CD4-positive, alpha-beta T cell treated with Interleukin-4 for 4 hours (primary cell): ENCODE measurements around the gene TEC.
"Not testable (repeated sequence)": the region's sequence is repeated elsewhere in the genome, so short reads cannot be mapped to it uniquely, and the experiment has no call there.

Experiments used
- DNase-seq: peaks from one replicate; pipeline ENCODE4 v3.0.0-alpha.2; 2020

The TEC gene

DNA sequence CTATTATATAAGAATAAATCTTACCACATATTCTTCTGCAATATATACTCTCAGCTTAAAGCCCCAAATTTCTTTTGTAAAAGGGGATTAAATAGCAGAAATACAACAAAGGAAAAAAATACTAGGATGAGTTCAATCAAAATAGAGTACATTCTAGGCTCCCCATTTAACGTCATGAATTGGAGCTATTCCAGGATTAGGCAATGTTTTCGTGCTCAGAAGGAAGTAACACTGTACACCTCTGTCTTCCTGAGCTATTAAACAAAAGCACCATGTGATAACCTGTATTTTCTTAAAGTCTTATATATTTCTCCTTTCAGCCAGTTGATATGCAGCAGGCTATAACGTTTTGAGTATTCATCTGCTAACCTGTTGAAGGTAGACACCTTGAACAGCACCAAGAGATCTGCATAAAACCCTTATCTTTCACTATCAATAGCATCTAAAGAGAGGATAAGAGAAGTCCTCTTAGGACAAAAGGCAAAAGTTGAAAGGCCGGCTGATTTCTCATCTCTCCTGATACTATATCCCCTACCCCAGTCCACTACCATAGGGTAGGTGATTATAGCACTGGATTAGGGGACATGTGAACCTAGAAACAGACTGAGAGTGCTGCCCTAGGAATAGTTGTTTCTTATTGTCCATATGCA lies 31.5 kb downstream of the TEC start:
- no peak for DNase-seq

DNA sequence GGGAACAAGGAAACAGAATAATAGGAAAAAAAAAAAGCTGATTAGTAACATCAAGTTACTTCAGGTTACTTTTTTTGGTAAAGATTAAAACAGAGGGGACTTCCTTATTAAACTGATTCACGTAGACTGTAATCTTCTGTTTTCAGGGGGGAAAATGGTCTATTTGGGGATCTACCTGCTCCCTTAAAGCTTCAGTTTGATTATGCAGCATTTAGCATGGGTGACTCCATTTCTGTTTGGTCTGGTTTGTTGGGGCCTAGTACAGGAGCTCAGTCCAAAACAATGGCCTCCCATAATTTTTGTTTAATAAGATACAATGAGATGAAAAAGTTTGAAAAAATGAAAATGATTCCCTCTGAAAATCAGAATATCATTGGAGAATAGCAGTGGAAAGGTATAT lies 34.6 kb downstream of the TEC start:
- no peak for DNase-seq

DNA sequence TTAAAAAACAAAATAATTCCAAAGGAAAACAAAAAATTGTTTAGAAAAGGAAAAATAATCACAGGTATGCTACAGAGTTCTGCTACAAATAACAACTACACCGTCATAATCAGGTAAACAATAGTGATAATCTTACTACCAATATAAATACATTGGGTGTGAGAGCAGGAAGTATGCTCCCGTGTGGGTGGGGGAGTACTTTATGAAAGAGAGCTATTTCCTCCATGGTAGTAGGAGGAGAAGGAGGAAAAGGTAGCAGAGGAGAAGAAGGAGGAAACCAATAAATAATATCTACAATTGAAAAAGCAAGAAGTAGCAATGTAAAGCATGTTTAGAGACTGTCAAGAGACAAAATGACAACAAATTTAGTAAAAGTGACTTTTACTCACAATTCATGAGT lies 35.1 kb downstream of the TEC start:
- DNase-seq: no peak

DNA sequence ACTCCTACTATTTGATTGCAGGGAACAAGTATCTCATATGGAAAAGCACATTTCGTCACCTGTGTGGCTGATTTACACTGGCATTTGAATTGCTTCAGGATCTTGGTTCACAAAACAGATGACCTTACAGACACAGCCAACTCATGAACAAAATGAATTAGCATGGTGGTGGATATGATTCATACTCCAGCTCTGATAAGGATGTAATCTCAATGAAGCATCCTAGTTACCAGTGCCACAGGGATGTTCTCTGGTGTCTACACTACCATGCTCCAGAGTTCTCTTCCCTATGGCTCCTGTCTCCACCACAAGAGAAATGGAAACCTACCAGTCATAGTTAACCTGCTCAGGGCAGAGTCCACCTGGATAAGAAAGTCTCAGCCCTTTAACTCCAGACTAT lies 40.7 kb downstream of the TEC start:
- no peak for DNase-seq

DNA sequence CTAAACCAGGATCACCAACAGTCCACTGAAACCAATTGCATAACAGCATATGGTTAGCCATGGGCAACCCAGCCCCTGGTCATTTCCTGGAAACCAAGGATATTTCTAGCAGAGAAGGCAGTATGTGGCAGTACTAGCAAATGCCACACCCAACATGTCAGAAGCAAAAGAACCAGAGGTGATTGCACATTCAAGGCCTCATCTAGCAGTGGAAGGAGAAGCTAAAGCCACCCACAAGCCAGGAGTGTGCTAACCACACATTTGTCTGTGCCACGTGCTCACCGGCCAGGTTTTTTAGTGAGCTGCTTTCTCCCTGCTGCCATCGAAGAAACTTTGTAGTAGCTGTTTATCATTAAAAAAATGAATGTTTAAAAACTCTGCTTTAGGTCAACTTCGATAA lies 42.0 kb downstream of the TEC start:
- DNase-seq: no peak

DNA sequence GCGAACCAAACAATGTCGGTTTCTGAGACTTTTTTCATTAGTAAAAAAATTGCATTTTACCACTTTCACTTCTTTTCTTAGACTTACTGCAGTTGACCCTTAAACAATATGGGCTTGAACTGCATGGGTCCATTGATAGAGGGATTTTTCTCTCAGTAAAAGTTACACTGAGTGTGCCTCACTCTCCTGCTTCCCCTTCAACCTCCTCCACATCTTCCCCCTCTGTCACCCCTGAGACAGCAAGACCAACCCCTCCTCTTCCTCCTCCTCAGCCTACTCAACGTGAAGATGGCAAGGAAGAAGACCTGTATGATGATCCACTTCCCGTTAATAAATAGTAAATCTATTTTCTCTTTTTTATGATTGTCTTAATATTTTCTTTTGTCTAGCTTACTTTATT lies 43.4 kb downstream of the TEC start:
- no peak for DNase-seq

DNA sequence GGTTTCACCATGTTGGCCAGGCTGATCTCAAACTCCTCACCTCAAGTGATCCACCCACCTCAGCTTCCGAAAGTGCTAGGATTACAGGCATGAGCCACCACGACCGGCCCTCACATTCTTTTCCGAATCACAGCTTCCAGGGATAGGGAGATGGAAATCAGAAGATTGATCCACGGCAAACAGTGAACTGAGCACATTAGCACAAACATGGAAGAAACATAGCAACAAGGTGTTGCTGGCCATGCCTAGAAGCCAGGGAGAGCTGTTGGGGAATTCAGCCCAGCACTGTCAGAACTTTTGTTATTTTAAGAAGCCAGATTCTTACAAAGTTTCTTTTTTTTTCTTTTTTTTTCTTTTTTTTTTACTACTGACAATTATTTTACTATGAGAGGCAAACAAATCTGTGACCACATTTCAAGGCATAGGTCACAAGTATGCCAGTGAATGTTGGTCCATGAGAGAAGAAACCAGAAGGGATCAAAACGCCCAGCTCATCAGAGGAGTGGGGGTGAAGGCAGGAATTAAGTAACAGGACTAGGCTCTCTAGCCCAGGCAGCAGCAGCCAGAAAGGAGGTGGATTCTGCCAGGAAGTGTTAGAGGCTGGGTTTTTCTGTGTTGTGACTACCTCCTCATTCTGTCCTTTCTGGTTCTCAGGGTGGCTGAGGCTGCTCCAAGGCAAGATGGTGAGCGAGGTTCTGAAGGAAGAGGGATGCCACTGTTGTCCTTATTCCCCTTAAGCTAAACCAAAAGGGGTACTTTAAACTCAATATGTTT lies 44.1 kb downstream of the TEC start:
- no peak for DNase-seq

DNA sequence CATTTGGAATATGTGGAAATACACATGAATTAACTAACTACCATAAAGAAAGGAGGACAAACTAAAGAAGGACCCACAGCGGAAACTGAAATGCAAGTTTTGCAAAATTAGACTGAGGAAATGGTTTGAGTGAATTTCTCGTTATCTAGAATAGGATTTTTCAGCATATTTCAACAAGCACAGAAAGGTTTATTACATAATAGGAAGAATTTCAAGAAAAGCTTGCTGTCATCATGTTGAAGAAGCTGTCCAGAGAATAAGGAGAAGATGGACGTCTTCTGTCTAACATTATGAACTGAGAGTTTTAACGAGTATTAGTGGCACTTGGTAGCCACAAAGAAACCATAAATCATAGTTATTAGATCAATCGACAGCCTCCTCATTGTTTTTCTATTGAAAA lies 45.0 kb downstream of the TEC start:
- DNase-seq: no peak

DNA sequence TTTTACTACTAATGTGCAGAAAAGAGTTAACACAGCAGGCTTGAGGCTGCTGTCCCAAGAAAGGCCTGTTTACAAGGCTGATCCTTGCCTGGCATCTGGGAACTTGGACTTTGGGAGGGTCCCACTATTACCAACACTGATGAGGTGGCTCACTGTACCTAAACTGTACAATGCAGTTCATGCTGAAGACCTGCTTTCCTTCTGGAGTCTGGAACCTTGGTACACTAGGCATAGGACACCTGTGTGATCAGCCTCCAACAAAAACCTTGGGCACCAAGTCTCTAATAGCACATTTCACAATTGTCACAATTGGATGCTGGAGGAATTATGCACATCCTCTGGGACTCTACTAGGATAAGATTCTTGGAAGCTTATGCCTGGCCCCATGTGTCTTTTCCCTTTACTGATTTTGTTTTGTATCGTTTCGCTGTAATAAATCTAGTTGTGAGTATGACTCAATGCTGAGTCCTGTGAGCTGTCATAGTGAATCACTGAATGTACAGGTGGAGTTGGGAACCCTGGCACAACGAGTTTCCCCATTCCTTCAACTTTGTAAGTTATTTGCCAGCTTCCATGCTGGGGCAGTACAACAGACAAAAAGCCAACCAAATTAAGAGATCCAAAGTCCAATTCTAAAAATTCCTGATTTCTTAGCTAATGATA lies 45.9 kb downstream of the TEC start:
- no peak for DNase-seq

DNA sequence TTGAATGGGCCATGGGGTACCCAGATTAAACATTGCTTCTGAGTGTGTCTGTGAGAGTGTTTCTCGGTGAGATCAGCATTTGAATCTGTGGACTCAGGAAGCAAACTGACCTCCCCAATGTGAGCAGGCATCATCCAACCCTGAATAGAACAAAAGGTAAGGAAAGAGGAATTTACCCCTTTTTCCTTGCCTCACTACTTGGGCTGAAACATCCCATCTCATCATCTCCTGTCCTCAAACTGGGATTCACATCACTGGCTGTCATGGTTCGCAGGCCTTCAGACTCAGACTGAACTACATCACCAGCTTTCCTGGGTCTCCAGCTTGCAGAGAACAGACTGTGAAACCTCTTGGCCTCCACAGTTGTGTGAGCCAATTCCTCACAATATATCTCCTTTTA lies 47.1 kb downstream of the TEC start:
- no peak for DNase-seq

DNA sequence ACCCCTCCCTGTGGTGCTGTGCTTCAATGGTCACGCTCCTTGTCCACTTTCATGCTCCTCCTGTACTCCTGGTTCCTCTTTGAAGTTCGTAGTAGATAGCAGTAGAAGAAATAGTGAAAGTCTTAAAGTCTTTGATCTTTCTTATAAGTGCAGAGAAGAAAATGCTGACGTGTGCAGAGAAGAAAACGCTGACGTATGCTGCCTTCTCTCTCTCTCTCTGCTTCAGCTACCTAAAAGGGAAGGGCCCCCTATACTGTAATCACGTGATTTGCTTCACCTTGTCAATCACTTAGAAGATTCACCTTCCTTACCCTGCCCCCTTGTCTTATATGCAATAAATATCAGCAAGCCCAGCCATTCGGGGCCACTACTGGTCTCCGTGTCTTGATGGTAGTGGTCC lies 50.2 kb downstream of the TEC start:
- not testable (repeated sequence) for DNase-seq

DNA sequence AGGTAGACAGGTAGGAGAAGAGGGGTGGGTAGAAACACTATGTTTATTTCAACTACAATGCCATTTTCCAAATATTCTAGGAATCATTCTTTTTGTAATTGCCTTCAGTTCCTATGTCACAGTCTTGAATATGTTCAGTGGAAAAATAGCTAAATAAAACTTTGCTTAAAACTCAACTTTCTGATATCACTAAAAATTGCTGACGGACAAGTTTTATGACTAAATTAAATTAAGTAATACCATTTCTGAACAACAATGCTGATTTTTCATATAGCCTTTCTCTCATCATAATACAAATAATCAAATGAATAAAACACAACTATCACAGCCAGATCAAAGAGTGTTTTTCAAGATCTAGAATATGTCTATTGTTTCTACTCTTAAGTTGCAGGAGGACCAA lies 53.1 kb downstream of the TEC start:
- DNase-seq: no peak

DNA sequence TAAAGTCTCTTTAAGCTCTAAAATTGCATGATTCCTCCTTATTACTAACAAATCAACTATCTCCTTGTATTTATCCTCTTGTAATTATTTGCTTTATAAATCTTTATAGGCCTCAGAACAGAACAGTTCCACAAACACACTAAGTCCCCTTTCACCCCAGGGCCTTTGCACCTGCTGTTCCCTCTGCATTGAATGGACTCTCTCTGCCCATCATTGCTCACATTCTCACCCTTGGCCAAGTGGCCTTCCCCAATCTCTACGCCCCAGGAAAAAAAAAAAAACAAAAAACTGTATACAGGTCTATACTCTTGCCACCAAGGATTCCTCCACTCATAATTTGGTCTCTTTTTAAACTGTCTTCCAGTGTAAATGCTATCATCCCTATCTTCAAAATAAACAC lies 53.7 kb downstream of the TEC start:
- DNase-seq: no peak

DNA sequence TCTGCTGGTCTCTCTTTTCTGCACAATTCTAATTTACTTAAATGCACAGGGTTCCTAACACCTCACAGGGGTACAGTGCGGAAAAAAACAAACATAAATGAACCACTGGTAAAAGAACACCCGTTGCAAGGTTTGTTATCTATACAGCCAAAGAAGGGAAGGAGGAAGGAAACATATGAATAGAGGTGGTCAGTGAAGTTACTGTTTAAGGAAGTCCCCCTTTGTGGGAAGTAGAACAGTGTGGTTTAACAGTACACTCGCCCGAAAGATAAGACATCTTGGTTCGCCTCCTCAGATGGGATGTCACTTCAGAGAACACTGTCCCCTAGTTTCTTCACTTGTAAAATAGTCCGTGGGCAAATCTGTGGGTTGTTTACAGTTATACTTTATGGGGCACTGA lies 57.5 kb downstream of the TEC start:
- no peak for DNase-seq

DNA sequence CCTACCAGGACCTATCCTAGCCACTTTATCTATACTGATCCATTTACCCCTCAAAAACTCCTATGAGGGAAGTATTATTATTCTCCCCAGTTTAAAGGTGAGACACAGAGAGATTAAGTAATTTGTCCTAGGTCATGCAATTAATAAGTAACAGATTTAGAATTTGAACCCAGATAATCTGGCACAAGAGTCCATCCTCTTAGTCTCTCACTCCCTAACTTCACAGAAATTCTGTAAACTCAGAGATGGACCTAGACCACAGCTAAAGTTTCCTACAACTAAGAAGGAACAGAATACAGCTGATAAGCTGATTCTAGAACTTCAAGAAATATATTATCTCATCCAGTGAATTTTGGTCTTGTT lies 58.7 kb downstream of the TEC start:
- no peak for DNase-seq

DNA sequence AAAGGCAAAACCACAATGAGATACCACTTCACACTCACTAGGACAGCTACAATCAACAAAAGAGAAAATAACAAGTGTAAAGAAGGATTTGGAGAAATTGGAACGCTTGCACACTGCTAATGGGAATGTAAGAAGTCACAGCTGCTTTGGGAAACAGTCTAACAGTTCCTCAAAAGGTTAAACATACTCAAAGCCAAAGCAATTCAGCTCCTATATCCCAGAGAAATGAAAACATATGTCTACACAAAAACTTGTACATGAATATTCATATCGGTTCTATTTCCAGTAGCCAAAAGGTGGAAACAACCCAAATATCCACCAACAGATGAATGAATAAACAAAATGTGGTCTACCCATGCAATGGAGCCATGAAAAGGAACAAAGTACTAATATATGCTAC lies 64.0 kb downstream of the TEC start:
- DNase-seq: no peak

DNA sequence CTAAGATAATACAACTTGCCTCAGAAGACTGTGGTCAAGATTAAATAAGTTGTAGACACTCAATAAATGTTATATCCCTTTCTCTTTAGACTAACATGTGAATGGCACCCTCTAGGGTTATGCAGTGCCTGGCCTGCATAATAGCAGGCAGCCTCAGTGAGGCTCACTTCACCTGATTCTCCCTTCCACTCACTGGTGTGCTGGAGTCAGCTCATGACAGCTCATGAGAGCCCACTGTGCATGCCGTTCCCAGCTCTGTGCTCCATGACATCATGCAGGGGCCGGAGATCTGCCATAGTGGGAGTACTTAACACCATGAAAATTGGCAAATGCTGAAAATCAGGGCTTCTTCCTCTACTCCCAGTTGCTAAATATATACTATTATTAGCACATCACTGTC lies 64.5 kb downstream of the TEC start:
- DNase-seq: no peak

DNA sequence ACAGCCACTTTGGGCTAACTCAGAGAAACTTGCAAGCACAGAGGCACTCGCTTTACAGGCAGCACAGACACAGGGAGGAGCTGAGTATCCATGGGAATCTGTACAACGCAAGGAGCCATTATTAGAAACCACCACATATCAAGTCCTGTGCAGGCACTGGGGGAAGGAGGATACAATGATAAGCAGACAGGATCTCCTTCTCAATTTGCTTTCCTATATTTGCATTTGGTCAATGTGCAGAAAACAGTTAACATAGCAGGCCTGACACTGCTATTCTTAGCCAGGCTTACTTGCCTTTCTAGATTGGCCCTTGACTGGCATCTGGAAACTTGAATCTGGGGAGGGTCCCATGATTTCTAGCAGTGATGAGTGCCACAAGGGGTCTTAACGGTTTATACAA lies 65.8 kb downstream of the TEC start:
- DNase-seq: no peak

DNA sequence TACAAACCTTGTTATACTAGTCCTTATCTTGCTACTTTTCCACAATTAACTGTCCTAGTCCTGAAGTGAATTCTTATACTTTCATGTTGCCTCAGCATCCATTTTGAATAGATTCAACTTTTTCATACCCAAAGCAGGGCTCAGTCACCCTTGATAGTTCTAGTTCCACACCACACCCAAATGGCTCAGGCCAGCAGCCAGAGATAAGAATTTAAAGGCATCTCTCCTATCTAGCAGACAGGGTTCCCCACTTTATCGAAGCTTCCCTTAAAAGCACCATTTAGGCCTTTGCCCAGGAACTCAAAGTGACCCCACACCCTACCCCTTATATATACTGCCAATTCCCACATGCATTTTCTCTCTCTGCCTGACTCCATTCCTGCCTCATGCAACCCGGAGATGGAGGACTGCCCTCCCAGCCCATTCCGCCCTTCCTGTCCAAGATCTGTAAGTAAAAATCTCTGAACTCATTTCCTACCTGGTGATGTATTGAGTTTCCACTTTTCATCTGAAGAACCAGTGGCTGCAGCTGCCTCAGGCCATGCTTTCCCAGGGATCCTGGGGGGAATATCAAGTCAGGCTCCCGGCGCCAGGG lies 71.9 kb downstream of the TEC start:
- DNase-seq: no peak

DNA sequence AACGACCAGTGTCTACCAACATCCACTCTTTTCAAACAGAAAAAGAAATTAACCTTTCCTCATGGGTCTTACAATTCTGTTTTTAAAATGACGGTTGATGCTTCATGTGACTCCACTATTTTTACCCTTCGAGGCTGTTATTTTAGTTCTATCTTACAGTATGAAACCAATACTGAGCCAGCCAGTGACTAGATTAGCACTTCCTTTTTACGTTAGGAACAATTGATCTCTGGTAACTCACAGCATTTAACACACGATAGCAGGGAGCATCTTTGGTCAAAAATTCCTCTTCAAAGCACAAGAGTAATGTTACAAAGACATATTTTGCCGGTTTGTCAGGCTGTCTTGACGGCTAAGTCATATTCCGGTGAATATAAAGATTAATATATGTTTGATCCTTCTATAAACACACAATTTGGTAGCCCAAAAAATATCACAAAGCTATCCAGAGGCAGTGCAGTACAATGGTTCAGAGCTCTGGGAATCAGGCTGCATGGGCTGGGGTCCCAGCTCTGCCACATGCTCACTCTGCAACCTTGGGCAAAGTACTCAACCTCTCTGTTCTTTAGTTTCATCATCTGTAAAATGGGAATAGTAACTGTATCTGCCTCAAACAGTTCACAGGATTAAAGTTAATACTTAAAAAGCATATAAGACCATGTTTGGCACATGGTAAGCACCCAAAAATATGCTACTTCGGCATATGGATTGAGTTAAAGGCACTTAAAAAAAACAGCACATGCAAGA lies 72.7 kb downstream of the TEC start:
- DNase-seq: no peak

DNA sequence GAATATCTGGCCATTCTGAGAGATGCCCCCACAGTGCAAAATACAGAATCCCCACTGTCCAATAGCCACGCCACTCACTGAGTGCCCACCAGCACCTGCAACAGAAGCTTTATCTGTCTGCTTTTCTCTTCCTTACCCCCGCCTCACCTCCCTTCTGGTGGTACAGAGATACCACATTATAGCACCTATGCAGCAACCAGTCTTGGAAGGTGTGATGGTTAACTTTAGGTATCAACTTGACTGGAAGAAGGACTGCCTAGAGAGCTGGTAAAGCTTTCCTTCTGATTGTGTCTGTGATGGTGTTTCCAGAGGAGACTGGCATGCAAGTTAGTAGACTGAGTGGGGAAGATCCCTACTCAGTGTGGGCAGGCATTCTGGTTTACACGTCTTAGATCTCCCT lies 73.8 kb downstream of the TEC start:
- DNase-seq: no peak

DNA sequence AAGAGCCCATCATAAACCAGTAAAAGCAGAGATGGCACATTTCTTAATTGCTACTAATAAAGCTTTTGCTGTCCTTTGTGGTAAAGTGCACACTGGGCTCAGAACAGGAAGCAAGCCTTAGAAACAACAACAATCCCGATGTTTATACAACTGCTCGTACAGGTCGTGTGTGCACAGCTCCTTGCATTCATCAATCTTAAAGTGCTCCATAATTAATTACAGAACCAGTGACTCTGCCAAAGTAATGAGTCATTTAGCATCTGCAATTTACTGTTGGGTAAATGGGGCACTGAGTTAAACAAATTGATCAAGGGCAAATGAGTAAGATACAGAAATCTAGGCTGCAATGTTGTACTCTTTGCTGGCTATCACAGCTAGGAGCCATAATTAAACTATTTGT lies 74.3 kb downstream of the TEC start:
- DNase-seq: no peak

DNA sequence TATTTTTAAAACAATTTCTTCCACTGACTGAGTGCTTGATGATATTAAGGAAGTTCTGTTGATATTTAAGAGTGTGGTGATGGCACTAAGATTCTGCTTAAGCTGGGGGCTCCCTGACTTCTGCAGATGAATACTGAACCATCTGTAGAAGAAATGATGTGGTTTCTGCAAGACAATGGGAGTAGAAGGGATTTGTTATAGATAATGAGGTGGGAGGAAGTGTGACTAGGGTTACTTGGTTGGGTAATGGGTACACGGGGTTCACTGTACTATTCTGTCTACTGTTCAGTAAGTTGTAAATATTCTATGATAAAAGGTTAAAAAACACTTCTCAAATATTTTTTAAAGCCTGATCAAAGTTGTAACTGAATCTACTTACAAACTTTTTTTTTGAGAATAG lies 74.7 kb downstream of the TEC start:
- no peak for DNase-seq
